ENCODE data around the gene USP33. TPM values are rescaled to one million over a fixed set of nuclear protein-coding genes. Genes with fewer than 3 reads are reported as not detected.

The USP33 gene
- total and polyA plus RNA-seq, 9 of the 15 experiments (the other 6 are each of a cell fraction or from before 2014, with no cell fraction given): 22.4 to 83.5 (median 44.7) TPM

GRCh38 chr1:77732090-77732489 lies 27.6 kb downstream of the USP33 start (continued):
- TF ChIP-seq, protein P1, sequence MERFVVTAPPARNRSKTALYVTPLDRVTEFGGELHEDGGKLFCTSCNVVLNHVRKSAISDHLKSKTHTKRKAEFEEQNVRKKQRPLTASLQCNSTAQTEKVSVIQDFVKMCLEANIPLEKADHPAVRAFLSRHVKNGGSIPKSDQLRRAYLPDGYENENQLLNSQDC (CRISPR knock-in tag; IDR thresholded peaks at IDR 0.05): no peak
- TF ChIP-seq ZNF586 (CRISPR knock-in tag; conservative IDR thresholded peaks at IDR 0.05) (no peak), CBFA2T2 (conservative IDR thresholded peaks at IDR 0.05) (peak; percentile 37; the same call in 1 of the 2 replicates), TAL1 (IDR thresholded peaks at IDR 0.05) (peak; percentile 39; the same call in 1 of the 2 replicates), FIP1L1 (IDR thresholded peaks at IDR 0.05; ENCODE audit: low read depth, low read length, poor library complexity, severe bottlenecking) (no peak), FOXP4 (CRISPR knock-in tag; IDR thresholded peaks at IDR 0.05; ENCODE audit: borderline replicate concordance) (no peak), ILF3 (IDR thresholded peaks at IDR 0.05; ENCODE audit: borderline replicate concordance) (no peak), DPF2 (IDR thresholded peaks at IDR 0.05) (no peak), ZNF507 (tag; conservative IDR thresholded peaks at IDR 0.05) (no peak), GTF2F1 (IDR thresholded peaks at IDR 0.05; ENCODE audit: low read depth, low read length) (no peak), CBFA2T3 (IDR thresholded peaks at IDR 0.05) (peak; percentile 64), SOX6 (IDR thresholded peaks at IDR 0.05) (peak; percentile 66; the same call in 1 of the 2 replicates), ETS2 (tag; IDR thresholded peaks at IDR 0.05; ENCODE audit: borderline replicate concordance, poor library complexity, severe bottlenecking) (no peak), FUS (optimal IDR thresholded peaks at IDR 0.05; ENCODE audit: low read depth, low read length) (no peak), ZNF830 (CRISPR knock-in tag; IDR thresholded peaks at IDR 0.05) (no peak), BCOR (IDR thresholded peaks at IDR 0.05) (no peak), ZNF407 (IDR thresholded peaks at IDR 0.05; ENCODE audit: low read depth) (no peak), RCOR1 (IDR thresholded peaks at IDR 0.05; ENCODE audit: borderline replicate concordance in 1 of 2, low read depth in 2 of 2, low read length in 2 of 2) (no peak), NCOA4 (IDR thresholded peaks at IDR 0.05; ENCODE audit: partially characterized antibody) (no peak), NFIC (IDR thresholded peaks at IDR 0.05) (no peak)
- TF ChIP-seq, protein P2, sequence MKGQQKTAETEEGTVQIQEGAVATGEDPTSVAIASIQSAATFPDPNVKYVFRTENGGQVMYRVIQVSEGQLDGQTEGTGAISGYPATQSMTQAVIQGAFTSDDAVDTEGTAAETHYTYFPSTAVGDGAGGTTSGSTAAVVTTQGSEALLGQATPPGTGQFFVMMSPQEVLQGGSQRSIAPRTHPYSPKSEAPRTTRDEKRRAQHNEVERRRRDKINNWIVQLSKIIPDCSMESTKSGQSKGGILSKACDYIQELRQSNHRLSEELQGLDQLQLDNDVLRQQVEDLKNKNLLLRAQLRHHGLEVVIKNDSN (CRISPR knock-in tag; IDR thresholded peaks at IDR 0.05): no peak
